IMR-90 (cell line): ENCODE data around the gene ABCD1. TPM values are rescaled to one million over a fixed set of nuclear protein-coding genes. Genes with fewer than 3 reads are reported as not detected.

Experiments
- ATAC-seq: fragments of 200-7000 bp; cut with Tn5 transposase; 2 replicates; pipeline ENCODE4 v1.9.1; 2020; ENCODE audit warnings: low read depth, mild to moderate bottlenecking, moderate library complexity
- BruUV-seq: library from RNA; stranded (reverse); fragments of 400-500 nt; replicated peaks from 2 replicates; lab custom pipeline; 2021; lab: Mats Ljungman, UMichigan
- CTCF ChIA-PET: fragments of 300-600 bp; formaldehyde crosslinking; extraction: SDS; loops from one replicate; lab custom pipeline; 2021; ENCODE audit warnings: antibody characterized with exemption; lab: Yijun Ruan, JAX
- POLR2A ChIA-PET: fragments of 300-600 bp; sonication (Branson Sonifier 250); formaldehyde crosslinking; loops from one replicate; lab custom pipeline; 2022; ENCODE audit warnings: antibody characterized with exemption; ENCODE audit not compliant: unreplicated experiment; lab: Charles Lee
- DNase-seq: peaks from one replicate; pipeline ENCODE4 v3.0.0; 2013
- H2AFZ ChIP-seq: replicated peaks from 2 replicates; pipeline ENCODE3; 2013; ENCODE audit warnings: low read length, mild to moderate bottlenecking; ENCODE audit not compliant: poor library complexity
- H2AK5ac ChIP-seq: 2 replicates; pipeline ENCODE4 v1.6.1; 2013; ENCODE audit warnings: low read depth, low read length, inconsistent platforms
- H2AK9ac ChIP-seq: replicated peaks from 2 replicates; pipeline ENCODE3; 2013; ENCODE audit warnings: mild to moderate bottlenecking, low read depth, low read length, moderate library complexity; ENCODE audit not compliant: poor library complexity
- H2BK120ac ChIP-seq: 2 replicates; pipeline ENCODE4 v1.6.1; 2013; ENCODE audit warnings: low read depth, low read length, inconsistent platforms
- H2BK15ac ChIP-seq: 3 replicates; pipeline ENCODE4 v1.6.1; 2013; ENCODE audit warnings: low read depth, low read length, inconsistent platforms
- H2BK20ac ChIP-seq: 2 replicates; pipeline ENCODE4 v1.6.1; 2013; ENCODE audit warnings: low read depth, mild to moderate bottlenecking, inconsistent platforms, low read length, moderate library complexity
- H2BK5ac ChIP-seq: 2 replicates; pipeline ENCODE4 v1.6.1; 2013; ENCODE audit warnings: mild to moderate bottlenecking, low read depth, low read length, inconsistent platforms; ENCODE audit not compliant: poor library complexity, severe bottlenecking
- H3K14ac ChIP-seq: replicated peaks from 2 replicates; pipeline ENCODE4 v1.6.1; 2013; ENCODE audit warnings: low read depth, low read length, inconsistent platforms
- H3K18ac ChIP-seq: 2 replicates; pipeline ENCODE4 v1.6.1; 2013; ENCODE audit warnings: low read depth, low read length, control low read depth
- H3K23ac ChIP-seq: 2 replicates; pipeline ENCODE4 v1.6.1; 2013; ENCODE audit warnings: low read depth, low read length, inconsistent platforms
- H3K27ac ChIP-seq: 2 replicates; pipeline ENCODE4 v1.5.1; 2013; ENCODE audit warnings: mild to moderate bottlenecking, control low read depth, low read length; ENCODE audit not compliant: insufficient read depth
- H3K27me3 ChIP-seq: 2 replicates; pipeline ENCODE4 v1.6.1; 2013; ENCODE audit warnings: low read length; ENCODE audit not compliant: control insufficient read depth, insufficient read depth
- H3K36me3 ChIP-seq: 2 replicates; pipeline ENCODE4 v1.6.1; 2013; ENCODE audit warnings: low read length, mixed read lengths; ENCODE audit not compliant: control insufficient read depth, insufficient read depth
- H3K4ac ChIP-seq: 2 replicates; pipeline ENCODE4 v1.6.1; 2013; ENCODE audit warnings: low read depth, low read length, inconsistent platforms
- H3K4me1 ChIP-seq: 2 replicates; pipeline ENCODE4 v1.6.1; 2013; ENCODE audit warnings: low read length, mixed read lengths; ENCODE audit not compliant: control insufficient read depth, insufficient read depth
- H3K4me2 ChIP-seq: 2 replicates; pipeline ENCODE4 v1.6.1; 2013; ENCODE audit warnings: low read depth, mild to moderate bottlenecking, control low read depth, low read length, moderate library complexity
- H3K4me3 ChIP-seq: 2 replicates; pipeline ENCODE4 v1.5.1; 2013; ENCODE audit warnings: low read depth, mild to moderate bottlenecking, control low read depth, low read length, moderate library complexity; ENCODE audit not compliant: insufficient read depth
- H3K56ac ChIP-seq: 2 replicates; pipeline ENCODE4 v1.6.1; 2013; ENCODE audit warnings: low read length, inconsistent platforms; ENCODE audit not compliant: insufficient read depth; ENCODE audit errors: extremely low read depth
- H3K79me1 ChIP-seq, 2 experiments: 2 replicates each; pipeline ENCODE4 v1.6.1; 2013; ENCODE audit warnings: low read length in 2 of 2, inconsistent platforms in 1 of 2, low read depth in 1 of 2
- H3K9ac ChIP-seq: 2 replicates; pipeline ENCODE4 v1.6.1; 2013; ENCODE audit warnings: low read depth, low read length, control low read depth
- H3K9me1 ChIP-seq: 2 replicates; pipeline ENCODE4 v1.6.1; 2013; ENCODE audit warnings: low read length, inconsistent platforms; ENCODE audit not compliant: insufficient read depth
- H3K9me3 ChIP-seq: 2 replicates; pipeline ENCODE4 v1.6.1; 2013; ENCODE audit warnings: low read length; ENCODE audit not compliant: control insufficient read depth, insufficient read depth
- H4K20me1 ChIP-seq: 2 replicates; pipeline ENCODE4 v1.6.1; 2013; ENCODE audit warnings: low read length, inconsistent platforms; ENCODE audit not compliant: insufficient read depth
- H4K5ac ChIP-seq: 2 replicates; pipeline ENCODE4 v1.6.1; 2013; ENCODE audit warnings: mild to moderate bottlenecking, low read depth, low read length, control low read depth
- H4K8ac ChIP-seq, 2 experiments: 2 replicates each; pipeline ENCODE4 v1.6.1; 2013; ENCODE audit warnings: low read depth in 2 of 2, low read length in 2 of 2, control low read depth in 1 of 2, inconsistent platforms in 1 of 2
- H4K91ac ChIP-seq: 2 replicates; pipeline ENCODE4 v1.6.1; 2013; ENCODE audit warnings: low read depth, low read length, inconsistent platforms; ENCODE audit not compliant: insufficient read depth
- CEBPB ChIP-seq: IDR thresholded peaks from 2 replicates; pipeline ENCODE4 v1.6.1; 2012; ENCODE audit warnings: low read depth, low read length, improper control_type of control experiment
- CTCF ChIP-seq: conservative IDR thresholded peaks from 2 replicates; pipeline ENCODE4 v1.5.1; 2012; ENCODE audit warnings: mild to moderate bottlenecking, low read depth, low read length, improper control_type of control experiment
- ELK1 ChIP-seq: fragments of 150-350 bp; IDR thresholded peaks from 2 replicates; pipeline ENCODE4 v1.6.1; 2016; ENCODE audit warnings: low read depth, mild to moderate bottlenecking, low read length, moderate library complexity, borderline replicate concordance
- FOS ChIP-seq: fragments of 150-350 bp; IDR thresholded peaks from 2 replicates; pipeline ENCODE4 v1.6.1; 2016; ENCODE audit warnings: low read depth, low read length
- MAFK ChIP-seq: IDR thresholded peaks from 2 replicates; pipeline ENCODE4 v1.6.1; 2012; ENCODE audit warnings: low read depth, low read length, improper control_type of control experiment
- NFE2L2 ChIP-seq: fragments of 150-350 bp; IDR thresholded peaks from 2 replicates; pipeline ENCODE4 v1.6.1; 2016; ENCODE audit warnings: low read depth, mild to moderate bottlenecking, low read length
- RCOR1 ChIP-seq: IDR thresholded peaks from 2 replicates; pipeline ENCODE4 v1.6.1; 2012; ENCODE audit warnings: mild to moderate bottlenecking, low read length, improper control_type of control experiment; ENCODE audit not compliant: insufficient replicate concordance
- USF2 ChIP-seq: fragments of 150-350 bp; IDR thresholded peaks from 2 replicates; pipeline ENCODE4 v1.6.1; 2017; ENCODE audit warnings: mild to moderate bottlenecking, antibody characterized with exemption, low read length, low read depth
- WGBS, 2 experiments: methylation state at CpG; one replicate each; pipeline versions ENCODE4 v1.1.5 to v1.1.7; 2013; ENCODE audit warnings: missing lambda C conversion rate in 2 of 2; ENCODE audit not compliant: insufficient read length in 1 of 2; ENCODE audit errors: extremely low coverage in 2 of 2; 5-methylcytosine and 5-hydroxymethylcytosine counted together
- dilution Hi-C: fragments of 300-500 bp; cut with HindIII; formaldehyde crosslinking; loops from one replicate; pipeline ENCODE4 v1.14.3; 2018; ENCODE audit warnings: low sequenced_read_pairs; ENCODE audit not compliant: unreplicated experiment
- in situ Hi-C: fragments of 300-500 bp; cut with MboI; formaldehyde crosslinking; loops from 3 replicates; pipeline ENCODE4 v1.14.3; 2019; ENCODE audit warnings: low sequenced_read_pairs, inconsistent platforms, mixed read lengths
- intact Hi-C: fragments of 100-400 bp; cut with micrococcal nuclease; formaldehyde crosslinking; loops from 2 replicates; pipeline ENCODE4 v1.10.0; 2022
- polyA plus RNA-seq, 3 experiments: library from polyadenylated mRNA; depleted of rRNA; stranded (reverse); fragments of >200 nt; gene quantifications; 2 replicates each; pipeline ENCODE4 v1.2.3, GENCODE V29; 2012; ENCODE audit warnings: low replicate concordance in 1 of 3
- total RNA-seq: library from RNA; depleted of rRNA; stranded (reverse); fragments of >200 nt; gene quantifications from 2 replicates; pipeline ENCODE4 v1.2.3, GENCODE V29; 2012

Gene ABCD1
- total and polyA plus RNA-seq, 2 of the 4 experiments (the other 2 are of a cell fraction), result 4.3 to 7.0 TPM

- intact Hi-C loops, result no loop called here
Measured at GRCh38 chrX:153774576-153775292, 50.1 kb downstream of the ABCD1 start.

More at GRCh38 chrX:153774576-153775292, 50.1 kb downstream of the ABCD1 start:
- Histone ChIP-seq H3K36me3 (peaks cover 4% of the 10 kb centered on the region; the same call in 1 of the 2 replicates), H3K27me3 (no peaks in the 10 kb centered on the region), H2BK5ac (no peak overlapping the region), H4K5ac (no peak overlapping the region), H3K4me3 (no peak overlapping the region), H2AK9ac (no peak overlapping the region), H4K91ac (no peak overlapping the region), H3K4me2 (no peak overlapping the region), H3K56ac (no peak overlapping the region), H3K79me1 (no peaks in the 10 kb centered on the region), H3K4ac (no peak overlapping the region), H2BK120ac (no peak overlapping the region), H3K4me1 (no peaks in the 10 kb centered on the region), H2AK5ac (no peak overlapping the region), H3K18ac (no peak overlapping the region), H2BK15ac (no peak overlapping the region), H3K27ac (no peak overlapping the region), H3K9me1 (no peaks in the 10 kb centered on the region), H4K8ac (no peak overlapping the region), H3K9me3 (no peaks in the 10 kb centered on the region; the same call in 1 of the 2 replicates), H3K23ac (no peak overlapping the region), H4K20me1 (no peaks in the 10 kb centered on the region), H3K9ac (no peak overlapping the region), H3K14ac (no peak overlapping the region), H2AFZ (no peak overlapping the region), H2BK20ac (no peak overlapping the region)
- 90% methylated on average over 20 of the region's 37 CpGs; no CpG with 5 or more reads in 1 of the 2 experiments for WGBS, 2 experiments
- ChIA-PET POLR2A (no interaction called here), CTCF (no interaction called here)
- DNase-seq (no peak), ATAC-seq (no peak)
- dilution Hi-C loops (no loop called here), in situ Hi-C loops (no loop called here)
- no TSS peak for BruUV-seq
- no peak for TF ChIP-seq MAFK
- TF ChIP-seq NFE2L2, result no peak
- no peak for TF ChIP-seq FOS
- TF ChIP-seq CTCF, result no peak
- no peak for TF ChIP-seq USF2
- TF ChIP-seq CEBPB, result no peak
- TF ChIP-seq RCOR1, result no peak
- no peak for TF ChIP-seq ELK1
